HG03064 (cell line): ENCODE data around the gene SEZ6.

ENCODE experiments used
- ATAC-seq: cut with Tn5 transposase; IDR thresholded peaks from one replicate; pipeline ENCODE4 v1.9.1; 2021; ENCODE audit warnings: low read depth; ENCODE audit not compliant: unreplicated experiment

The SEZ6 gene

DNA sequence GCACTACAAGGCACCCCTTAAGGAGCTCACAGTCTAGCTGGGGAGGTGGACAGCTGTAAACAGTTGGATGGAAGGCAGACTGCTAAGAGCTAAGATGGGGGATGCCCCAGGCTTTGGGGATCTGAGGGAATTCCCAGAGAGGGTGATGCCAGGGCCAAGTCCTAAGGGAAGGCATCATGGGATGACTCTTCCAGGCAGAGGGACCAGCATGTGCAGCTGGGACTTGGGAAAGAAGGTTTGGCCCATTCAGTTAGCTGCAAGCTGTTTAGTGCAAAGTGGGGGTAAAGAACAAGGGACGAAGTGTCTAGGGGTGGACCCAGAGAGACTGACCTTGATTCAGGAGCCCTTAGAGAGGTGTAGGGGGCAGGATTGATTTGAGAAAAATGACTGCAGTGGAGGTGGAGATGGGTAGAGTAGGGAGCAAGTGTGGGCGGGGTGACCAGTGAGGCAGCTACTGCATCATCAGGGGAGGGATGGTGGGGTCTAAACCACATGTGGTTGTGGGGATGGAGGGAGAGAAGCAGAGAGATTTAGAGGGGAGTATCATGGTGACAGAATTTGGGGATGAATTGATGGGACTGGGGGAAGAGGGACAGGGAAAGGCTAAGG is 27.4 kb downstream of the SEZ6 start:
- ATAC-seq = no peak

DNA sequence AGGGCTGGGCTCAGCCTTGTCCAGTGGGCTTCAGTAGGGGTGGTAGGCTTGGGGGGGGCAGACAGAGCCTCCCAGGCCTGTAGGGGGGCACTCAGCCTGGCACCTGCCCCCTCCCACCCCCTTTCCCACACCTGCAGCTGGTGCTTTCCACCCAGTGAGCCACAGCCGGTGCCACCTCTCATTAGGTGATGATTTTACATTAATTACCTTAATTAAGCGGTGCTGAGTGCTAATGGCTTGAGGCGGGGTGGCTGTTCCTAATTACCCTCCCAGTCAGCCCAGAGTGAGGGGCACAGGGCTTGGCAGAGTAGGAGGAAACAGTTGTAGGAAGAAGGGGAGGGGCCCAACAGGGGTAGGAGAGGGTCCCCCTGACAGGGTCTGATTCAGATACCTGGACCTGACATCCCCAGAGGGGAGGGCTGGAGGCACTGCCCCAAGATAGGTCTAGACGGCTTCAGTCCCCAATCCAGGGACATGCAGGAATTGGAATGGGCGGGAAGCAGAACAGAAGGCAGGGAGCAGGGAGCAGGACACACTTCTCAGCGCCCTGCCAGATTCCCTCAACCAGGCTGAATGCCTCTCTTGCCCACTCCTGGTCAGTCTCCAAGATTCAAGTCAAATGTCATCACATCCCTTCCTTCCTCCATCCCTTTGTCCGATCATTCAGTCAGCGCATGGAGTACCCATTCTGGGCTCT is 28.0 kb downstream of the SEZ6 start:
- no peak for ATAC-seq

DNA sequence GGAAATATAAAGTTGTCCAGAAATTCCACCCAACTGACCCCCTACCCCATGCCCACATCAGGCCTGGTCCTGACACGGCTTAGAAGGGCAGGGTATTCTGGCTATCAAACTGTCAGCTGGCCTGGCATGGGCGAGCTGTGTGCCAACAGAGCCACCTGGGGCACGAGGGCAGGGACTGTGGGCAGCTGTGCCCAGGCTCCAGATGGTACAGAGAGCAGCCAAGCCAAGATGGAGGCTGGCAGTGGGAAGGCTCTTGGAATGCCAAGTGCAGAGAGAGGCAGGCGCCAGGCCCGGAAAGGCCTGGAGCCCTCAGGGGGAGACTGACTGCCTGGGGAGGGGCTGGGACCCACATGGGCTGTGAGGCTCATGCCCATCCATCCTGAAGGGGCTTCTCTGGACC is 30.2 kb downstream of the SEZ6 start:
- ATAC-seq = no peak

DNA sequence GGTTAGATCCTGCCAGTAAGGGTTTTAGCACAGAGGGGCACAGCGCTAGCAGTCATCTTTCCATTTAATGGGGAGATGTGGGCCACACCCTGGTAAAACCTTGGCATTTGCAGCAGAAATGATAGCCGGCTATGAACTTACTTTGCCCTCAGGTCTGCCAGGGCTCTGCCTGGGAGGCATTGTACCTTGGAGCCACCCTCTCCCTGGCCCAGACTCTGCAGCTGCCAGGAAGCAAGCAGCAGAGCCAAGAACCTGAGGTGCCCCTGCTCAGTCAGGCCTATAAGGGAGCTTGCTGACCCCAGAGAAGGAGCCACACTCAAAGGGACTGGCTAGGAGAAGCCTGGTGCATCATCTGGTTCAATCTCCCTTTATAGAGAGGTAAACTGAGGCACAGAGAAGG is 30.8 kb downstream of the SEZ6 start:
- ATAC-seq = no peak

DNA sequence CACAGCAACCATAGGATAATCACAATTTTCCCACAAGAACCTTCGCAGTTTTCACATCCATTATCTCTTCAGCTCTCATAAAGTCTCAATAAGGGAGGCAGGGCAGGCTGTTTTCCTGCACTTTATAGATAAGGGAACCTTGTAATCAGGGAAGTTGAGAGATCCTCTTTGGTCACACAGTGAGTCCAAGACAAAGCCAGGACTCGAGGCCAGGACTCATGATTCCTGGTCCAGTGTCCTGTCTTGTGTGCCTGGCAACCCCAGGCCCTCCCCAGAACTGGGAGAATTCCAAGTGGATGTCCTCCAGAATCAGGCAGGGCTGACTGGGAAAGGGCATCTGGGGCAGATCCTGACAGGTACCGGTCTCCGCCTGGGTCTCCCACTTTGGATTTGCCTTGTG is 31.4 kb downstream of the SEZ6 start:
- ATAC-seq = no peak

DNA sequence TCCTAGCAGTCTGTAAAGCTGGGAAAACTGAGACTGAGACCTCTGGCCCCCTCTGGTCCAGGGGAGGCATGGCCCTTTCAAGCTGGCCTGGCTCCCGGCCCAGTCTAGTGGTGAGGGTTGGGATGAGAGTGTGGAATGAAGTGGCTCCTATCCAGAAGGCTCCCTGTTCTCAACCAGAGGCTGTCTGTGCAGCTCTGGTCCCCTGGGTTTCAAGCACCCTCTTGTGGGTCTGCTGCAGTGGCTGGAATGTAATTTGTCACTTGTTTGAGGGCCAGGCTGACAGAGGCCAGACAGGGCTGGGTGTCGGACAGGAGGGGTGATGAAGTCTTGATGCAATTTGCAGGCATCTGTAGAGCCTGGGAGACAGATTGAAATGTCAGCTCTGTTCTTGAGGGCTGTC is 32.4 kb downstream of the SEZ6 start:
- no peak for ATAC-seq

DNA sequence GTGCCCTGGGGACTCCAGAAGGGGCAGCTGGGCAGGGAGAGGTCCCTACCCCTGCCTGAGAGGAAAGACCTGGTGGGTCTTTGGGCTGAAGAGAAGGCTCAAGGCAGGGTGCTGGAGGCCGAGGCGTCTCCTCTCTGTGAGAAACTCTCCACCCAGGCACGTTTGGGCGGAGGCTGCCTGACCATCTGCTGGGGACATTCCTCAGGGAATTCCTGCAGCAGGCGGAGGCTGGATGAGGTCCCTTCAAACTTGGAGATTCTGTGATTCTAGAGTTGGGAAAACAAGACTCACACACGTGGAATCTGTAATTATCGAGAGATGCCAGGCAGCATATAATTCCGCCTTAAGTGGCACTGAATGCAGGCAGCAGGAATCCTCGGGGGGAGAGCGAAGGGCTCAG is 33.4 kb downstream of the SEZ6 start:
- ATAC-seq = no peak

DNA sequence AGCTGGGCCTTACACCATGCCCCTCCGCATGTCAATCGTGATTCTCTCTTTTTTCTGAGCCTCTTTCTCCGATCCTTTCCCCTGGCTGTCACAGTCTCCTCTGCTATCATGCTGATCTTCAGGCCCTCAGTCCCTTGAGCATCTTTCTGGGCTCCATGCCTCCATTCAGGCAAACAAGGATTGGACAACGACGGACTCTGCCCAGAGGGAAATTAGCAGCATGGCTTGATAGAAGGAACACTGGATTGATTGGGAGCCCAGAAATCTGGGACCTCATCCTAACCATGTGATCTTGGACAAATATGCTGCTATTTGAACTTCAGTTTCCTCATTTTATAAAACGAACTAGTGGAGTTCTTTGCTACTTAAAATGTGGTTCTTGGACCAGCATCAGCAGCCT is 35.0 kb downstream of the SEZ6 start:
- ATAC-seq = no peak

DNA sequence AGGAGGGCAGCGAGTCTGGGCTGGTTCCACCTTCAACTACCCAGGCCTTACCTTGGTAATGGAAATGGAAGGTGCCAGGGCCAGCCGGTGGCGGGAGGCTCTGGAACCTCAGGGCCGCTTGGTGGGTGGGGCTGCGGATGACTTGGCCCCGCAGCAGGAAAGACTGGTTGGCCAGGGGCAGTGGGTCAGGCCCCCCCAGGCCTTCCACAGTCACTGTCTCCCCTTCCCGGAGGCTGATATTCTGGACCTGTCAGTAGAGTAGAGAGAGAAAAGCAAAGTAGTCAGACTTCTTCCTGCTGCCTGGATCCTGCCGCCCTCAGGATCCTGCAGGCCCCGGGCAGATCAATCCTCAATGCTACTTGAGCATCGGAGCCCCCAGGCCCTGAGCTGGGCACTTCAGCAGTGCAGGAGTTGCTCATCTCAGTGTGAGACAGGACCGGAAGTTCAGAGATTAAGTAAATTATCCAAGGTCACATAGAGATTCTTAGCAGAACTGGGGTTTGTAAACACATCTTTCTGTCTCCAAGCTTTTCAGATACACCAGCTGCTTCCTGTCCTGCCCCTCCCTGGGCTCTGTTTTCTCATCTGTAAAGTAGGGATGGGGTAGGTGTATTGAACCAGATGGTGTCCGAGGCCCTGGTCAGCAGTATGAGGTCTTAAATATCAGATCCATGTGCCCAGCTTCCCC is 36.0 kb downstream of the SEZ6 start:
- no peak for ATAC-seq

DNA sequence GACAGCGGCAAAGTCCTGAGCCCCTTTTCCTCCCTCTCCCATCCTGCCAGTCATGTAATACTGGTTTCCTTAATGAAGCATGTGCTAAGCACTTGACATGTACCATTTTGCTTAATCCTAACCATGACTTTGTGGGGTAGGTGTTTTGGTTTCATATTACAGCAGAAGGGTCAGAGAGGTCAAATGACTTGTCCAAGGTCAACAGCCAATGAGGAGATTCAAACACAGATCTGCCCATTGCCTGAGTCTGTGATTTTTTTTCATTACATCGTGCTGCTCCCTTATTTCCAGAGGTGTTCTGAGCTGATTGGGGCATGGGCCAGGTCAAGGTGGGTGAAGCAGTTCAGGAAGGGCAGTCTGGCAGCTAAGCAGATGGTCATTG is 36.9 kb downstream of the SEZ6 start:
- ATAC-seq = no peak

DNA sequence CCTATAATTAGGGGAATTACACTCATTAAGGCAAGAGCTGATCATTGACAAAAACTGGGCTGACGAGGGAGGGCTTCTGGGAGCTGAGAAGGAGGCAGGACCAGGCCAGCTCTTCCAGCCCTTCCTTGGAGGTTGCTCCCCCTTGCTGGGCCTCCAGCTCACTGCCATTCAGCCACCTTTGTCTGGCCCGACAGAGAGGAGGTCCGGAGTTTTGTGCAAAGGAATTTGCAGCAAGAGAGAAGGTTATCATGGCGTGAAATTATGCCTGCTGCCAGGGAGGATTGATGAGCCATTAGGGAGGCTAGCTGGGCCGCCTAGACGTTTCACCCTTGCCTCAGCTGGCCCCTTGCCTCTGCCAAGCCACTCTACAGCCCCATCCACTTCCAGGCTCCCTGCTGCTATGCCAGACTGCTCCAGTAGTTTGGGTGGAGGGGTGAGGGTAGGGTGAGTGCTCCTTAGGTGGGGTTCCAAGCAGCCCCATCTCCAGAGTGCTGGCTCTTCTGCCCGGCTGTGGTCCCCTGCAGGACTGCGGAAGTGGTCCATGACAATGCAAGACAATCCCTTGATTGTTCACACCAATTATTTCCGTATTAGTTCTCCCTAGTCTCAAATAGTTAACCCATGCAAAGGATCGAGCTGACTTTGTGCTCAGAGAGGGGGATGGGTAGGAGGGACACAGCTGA is 37.5 kb downstream of the SEZ6 start:
- no peak for ATAC-seq

DNA sequence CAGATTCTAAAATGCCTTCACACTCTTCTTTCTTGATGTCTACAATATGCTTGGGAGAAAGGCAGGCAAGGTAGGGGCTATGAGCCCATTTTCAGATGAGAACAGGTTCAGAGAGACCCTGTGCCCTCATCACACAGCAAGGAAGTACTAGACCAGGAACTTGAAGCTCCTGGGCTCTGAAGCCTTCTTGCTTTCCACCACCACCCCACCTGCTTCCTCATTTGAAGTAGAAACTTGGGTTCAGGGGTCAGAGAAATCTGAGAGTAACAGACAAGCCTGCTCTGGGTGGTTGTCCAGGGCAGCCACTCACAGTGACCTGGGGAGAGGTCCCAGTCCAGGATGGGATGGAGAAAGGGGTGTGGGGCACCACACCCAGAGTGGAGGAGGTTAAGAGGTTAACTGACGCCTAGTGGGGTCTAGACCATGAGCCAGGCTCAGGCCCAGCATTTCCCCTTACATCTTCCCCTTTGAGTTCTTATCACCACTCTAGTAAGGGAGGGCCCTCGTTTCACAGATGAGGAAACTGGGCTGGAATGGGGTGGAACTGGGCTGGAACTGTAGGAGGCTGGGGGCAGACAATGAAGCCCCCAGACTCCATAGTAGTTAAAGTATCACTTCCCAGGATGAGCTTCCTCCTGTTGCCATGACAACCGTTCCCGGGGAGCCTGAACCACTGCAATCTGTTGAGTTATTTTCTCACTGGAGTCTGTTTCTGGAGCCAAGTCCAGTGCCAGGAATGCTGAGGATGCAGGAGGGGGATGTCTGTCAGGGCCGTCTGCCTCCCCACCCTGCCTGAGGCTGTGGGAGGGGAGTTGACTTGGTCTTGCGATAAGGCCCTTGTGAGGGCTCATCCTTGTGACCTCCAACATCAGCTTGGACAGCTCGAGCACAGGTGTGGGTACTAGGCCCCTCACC is 38.4 kb downstream of the SEZ6 start:
- no peak for ATAC-seq

DNA sequence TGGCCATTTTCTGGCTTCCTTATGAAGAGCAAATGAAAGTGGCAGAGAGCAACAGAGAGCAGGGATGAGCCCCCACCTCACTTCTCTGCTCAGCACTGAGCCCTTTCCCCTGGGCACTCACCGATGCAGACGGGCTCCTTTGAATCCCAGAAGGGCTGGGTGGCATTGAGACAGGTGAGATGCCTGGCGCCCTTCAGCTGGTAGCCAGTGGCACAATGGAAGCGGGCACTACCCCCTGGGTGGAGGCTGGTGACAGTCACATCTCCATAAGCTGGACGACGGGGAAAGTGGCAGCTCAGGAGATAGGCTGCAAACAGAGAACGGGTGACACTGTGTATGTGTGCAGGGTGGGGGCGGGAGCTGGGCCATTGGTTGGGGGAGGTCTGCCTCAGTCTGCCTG is 42.0 kb downstream of the SEZ6 start:
- no peak for ATAC-seq

DNA sequence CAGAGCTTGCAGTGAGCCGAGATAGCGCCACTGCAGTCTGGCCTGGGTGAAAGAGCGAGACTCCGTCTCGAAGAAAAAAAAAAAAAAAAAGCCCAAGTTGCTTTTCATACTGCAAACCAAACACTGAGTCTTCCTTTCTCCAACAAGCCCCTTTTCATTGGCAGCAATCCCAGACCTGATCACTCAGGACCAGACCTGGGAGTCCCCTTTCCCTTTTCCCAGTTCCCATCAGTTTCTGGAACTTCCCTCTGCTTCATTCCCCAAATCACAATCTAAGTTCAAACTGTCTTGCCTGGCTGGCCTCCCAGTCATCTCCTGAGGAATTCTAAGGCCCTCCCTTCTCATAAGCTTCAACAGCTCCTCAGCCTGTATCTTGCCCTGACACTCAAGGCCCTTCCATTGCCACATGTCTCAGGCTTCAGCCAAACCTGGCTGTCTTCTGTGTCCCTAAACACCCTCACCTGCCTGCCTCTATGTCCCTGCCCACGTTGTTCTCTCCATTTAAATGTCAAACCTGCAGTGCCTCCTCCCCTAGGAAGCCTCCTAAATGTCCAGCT is 42.7 kb downstream of the SEZ6 start:
- no peak for ATAC-seq

DNA sequence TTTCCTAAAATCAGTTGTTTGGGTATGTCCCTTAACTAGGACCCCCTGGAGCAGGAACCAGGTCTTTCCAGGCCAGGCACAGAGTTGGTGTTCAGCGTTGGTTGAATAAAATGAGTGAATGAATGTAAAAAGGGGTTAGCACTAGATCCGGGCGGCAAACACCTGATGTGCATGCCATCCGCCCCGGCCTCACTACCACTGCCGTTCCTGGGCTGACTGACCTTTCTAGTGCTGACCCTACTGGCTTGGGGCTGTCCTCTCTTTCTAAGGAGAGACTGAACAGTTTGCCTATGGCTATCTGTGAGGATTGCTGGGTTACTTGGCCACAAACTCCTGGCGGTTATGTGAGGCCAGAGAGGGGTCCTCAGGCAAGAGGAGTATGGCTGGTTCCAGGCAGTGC is 44.4 kb downstream of the SEZ6 start:
- ATAC-seq = no peak

DNA sequence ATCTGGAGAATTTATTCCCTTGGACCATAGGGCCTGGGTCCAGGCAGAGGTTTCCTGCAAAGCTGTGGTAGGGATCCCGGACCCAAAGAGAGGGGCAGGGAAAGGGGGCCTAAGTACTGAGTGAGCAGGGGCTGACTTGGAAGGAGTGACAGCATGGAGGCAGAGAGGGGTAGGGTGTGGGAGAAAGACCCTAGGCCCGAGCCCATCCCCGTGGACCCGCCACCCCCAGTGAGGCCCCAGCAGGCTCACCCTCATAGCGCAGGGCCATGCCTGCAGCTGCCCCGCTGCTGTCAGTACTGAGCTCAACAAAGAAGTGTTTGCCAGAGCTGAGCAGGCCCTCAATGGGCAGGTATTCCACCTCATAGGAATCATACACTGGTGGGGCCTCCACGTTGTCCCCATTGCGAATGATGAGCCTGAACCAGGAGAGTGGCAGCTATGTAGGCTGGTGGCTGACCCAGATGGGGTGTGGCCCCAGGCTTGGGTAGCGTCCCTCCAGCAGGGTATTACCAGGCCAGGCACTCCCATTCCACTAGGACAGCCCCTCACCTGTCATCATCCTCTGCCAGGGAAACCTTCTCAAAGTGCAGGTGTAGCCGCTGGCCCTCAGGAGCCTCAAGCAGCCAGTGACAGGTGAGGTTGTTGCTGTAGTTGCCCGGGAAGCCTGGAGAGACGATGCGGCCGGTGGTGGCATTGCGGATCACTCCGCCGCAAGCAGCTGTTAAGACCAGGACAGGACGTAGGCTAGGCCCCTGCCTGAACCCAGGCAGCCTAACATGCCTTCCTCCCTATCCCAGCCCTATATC is 45.4 kb downstream of the SEZ6 start:
- no peak for ATAC-seq

DNA sequence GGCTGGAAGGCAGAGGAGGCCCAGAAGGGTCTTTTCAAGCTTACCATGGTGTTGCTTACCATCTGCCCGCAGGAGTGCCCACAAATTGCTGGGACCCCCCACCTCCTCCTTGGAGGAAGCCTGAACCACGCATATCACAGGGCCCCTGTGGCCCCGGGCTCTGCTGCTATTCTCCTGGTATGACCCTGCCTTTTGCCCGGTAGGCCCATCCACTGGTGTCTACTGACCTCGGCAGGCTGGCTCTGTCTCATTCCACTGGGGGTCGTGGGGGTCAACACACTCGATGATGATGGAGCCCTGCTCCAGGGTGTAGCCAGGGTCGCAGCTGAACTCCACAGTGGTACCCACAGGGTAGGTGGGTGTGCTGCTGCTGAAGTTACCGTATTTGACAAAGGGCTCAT is 46.4 kb downstream of the SEZ6 start:
- no peak for ATAC-seq

DNA sequence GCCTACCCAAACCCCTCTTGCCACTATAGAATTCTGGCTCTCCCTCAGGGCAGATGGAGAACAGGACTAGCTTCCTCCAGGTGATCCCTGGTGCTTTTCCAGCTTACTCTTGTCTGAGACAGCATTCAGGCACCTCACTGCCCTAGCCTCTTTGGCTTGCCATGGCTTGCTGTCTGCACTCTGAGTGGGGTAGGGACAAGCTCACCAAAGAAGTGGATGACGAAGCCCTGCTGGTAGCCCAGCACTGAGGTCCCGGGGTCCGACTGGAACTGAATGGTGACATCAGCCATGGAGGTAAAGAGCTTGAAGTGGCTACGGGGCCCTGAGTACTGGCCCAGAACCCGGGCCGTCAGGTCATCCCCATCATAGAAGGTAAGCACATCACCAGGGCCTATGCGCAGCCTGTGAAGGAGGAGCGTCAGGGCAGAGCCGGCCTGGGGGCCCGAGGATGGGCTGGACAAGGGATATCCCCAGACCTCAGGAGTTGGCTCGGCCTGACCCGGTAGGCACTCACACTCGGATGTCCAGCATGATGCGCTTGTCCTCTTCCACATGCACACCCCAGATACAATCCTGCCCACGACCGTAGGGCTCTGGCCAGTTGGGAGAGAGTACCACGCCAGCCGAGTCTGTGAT is 46.9 kb downstream of the SEZ6 start:
- no peak for ATAC-seq

DNA sequence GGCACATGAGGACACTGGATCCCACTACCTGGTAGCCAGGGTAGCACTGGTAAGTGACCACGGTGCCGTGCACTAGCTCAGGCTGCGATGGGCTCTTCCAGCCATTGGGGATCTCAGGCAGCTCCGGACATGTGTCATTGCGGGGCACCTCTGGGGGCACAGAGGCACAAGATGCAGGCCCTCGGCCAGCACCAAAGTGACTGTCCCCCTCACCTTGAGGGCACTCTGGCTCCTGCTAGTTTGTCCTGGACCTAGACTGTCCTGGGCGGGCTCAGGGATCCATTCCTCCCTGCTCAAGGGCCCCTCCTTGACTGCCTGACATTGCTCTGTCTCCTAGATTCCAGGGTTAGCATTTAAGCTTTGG is 47.9 kb downstream of the SEZ6 start:
- no peak for ATAC-seq
